ENCODE data around the gene SLC26A11. TPM values are rescaled to one million over a fixed set of nuclear protein-coding genes. Genes with fewer than 3 reads are reported as not detected.

The SLC26A11 gene
- total and polyA plus RNA-seq, 2 donors (not counting 1 experiment from before 2014, with no cell fraction given) = 10.1 to 31.4 TPM

- H3K4me3 Mint-ChIP-seq = no peak overlapping the region
- no peak overlapping the region for H3K27ac ChIP-seq (ENCODE audit: low read length in 2 of 2)
- H3K4me3 ChIP-seq (ENCODE audit: control extremely low read depth in 1 of 5, extremely low read depth in 1 of 5, insufficient read depth in 1 of 5, low read depth in 2 of 5, low read length in 4 of 5) = no peak overlapping the region
- intact Hi-C loops (cut with micrococcal nuclease) = no loop called here
- ChIA-PET POLR2A (no interaction called here), CTCF (interaction anchor here (3.3 kb wide), 1 partner anchor 9 kb away, joined by 12 read pairs; no protein-coding TSS in a partner anchor)
- H2AFZ ChIP-seq (ENCODE audit: insufficient read depth, low read depth, low read length, poor library complexity, severe bottlenecking) = no peak overlapping the region
- no peaks in the 10 kb centered on the region for H4K20me1 ChIP-seq (ENCODE audit: control insufficient read depth, insufficient read depth, low read length, poor library complexity, severe bottlenecking)
- H3K4me1 ChIP-seq (ENCODE audit: control insufficient read depth in 2 of 2, insufficient read depth in 2 of 2, low read length in 2 of 2) = no peaks in the 10 kb centered on the region
- TF ChIP-seq, protein P1, sequence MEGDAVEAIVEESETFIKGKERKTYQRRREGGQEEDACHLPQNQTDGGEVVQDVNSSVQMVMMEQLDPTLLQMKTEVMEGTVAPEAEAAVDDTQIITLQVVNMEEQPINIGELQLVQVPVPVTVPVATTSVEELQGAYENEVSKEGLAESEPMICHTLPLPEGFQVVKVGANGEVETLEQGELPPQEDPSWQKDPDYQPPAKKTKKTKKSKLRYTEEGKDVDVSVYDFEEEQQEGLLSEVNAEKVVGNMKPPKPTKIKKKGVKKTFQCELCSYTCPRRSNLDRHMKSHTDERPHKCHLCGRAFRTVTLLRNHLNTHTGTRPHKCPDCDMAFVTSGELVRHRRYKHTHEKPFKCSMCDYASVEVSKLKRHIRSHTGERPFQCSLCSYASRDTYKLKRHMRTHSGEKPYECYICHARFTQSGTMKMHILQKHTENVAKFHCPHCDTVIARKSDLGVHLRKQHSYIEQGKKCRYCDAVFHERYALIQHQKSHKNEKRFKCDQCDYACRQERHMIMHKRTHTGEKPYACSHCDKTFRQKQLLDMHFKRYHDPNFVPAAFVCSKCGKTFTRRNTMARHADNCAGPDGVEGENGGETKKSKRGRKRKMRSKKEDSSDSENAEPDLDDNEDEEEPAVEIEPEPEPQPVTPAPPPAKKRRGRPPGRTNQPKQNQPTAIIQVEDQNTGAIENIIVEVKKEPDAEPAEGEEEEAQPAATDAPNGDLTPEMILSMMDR (IDR thresholded peaks at IDR 0.05) = no peak
- no peak for TF ChIP-seq EZH2 (IDR thresholded peaks at IDR 0.05; ENCODE audit: borderline replicate concordance, insufficient read depth, low read depth, low read length, poor library complexity, severe bottlenecking)
- no peaks in the 10 kb centered on the region for H3K27me3 ChIP-seq (replicated peaks in 1 of 4; ENCODE audit: control extremely low read depth in 1 of 4, control insufficient read depth in 3 of 4, insufficient read depth in 4 of 4, low read length in 3 of 4)
- H3K27ac Mint-ChIP-seq = no peak overlapping the region
- WGBS (ENCODE audit: insufficient coverage) = 93% methylated on average over 13 of the region's 13 CpGs
- no peak overlapping the region for H3K4me2 ChIP-seq (replicated peaks; ENCODE audit: low read depth, low read length, poor library complexity, severe bottlenecking)
- no peaks in the 10 kb centered on the region for H3K9me3 Mint-ChIP-seq (ENCODE audit: insufficient read depth)
- no peak overlapping the region for H3K9ac ChIP-seq (ENCODE audit: low read length)
- H3K36me3 ChIP-seq (replicated peaks in 1 of 2; ENCODE audit: control extremely low read depth in 1 of 2, control insufficient read depth in 1 of 2, extremely low read depth in 1 of 2, insufficient read depth in 2 of 2, low read length in 1 of 2) = peaks cover 0 to 13% of the 10 kb centered on the region in 2 experiments
- no peak for ATAC-seq (ENCODE audit: low read depth)
- no peaks in the 10 kb centered on the region for H3K79me2 ChIP-seq (ENCODE audit: control insufficient read depth, insufficient read depth, low read length)
- H3K4me1 Mint-ChIP-seq = no peaks in the 10 kb centered on the region
- H3K9me3 ChIP-seq (ENCODE audit: control extremely low read depth in 1 of 3, control insufficient read depth in 2 of 3, insufficient read depth in 1 of 3, low read length in 2 of 3) = no peaks in the 10 kb centered on the region
- no peaks in the 10 kb centered on the region for H3K27me3 Mint-ChIP-seq
- DNase-seq = no peak
Observed at GRCh38 chr17:80205811-80206210, 14.4 kb upstream of the SLC26A11 start.

DNA sequence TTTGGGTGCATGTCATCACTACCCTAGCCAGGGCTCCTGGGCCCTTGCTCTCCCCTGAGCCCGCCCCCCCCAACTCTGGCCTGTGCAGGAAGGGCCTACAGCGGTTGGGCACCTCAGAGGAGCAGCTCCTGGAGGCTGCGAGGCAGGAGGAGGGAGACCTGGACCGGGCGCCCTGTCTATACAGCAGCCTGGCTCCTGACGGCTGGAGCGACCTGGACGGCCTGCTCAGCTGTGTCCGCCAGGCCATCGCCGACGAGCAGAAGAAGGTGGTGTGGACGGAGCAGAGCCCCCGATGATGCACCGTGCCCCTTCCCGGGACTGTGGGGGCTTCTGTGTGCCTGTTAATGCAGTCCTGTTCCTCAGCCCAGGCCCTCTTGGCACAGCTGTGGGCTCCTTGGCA is 12.2 kb upstream of the SLC26A11 start:
- intact Hi-C loops (cut with micrococcal nuclease) = no loop called here
- CTCF ChIA-PET = interaction anchor here (3.3 kb wide), 1 partner anchor 12 kb away, joined by 12 read pairs; no protein-coding TSS in a partner anchor
- DNase-seq = no peak
- no peak overlapping the region for H3K27ac Mint-ChIP-seq
- TF ChIP-seq, protein P1 (IDR thresholded peaks at IDR 0.05) = no peak
- no peak for TF ChIP-seq EZH2 (IDR thresholded peaks at IDR 0.05; ENCODE audit: borderline replicate concordance, insufficient read depth, low read depth, low read length, poor library complexity, severe bottlenecking)
- Histone ChIP-seq H3K4me3 (ENCODE audit: control extremely low read depth in 1 of 5, extremely low read depth in 1 of 5, insufficient read depth in 1 of 5, low read depth in 2 of 5, low read length in 4 of 5) (no peak overlapping the region), H2AFZ (ENCODE audit: insufficient read depth, low read depth, low read length, poor library complexity, severe bottlenecking) (no peak overlapping the region), H4K20me1 (ENCODE audit: control insufficient read depth, insufficient read depth, low read length, poor library complexity, severe bottlenecking) (no peaks in the 10 kb centered on the region), H3K27ac (ENCODE audit: low read length in 2 of 2) (no peak overlapping the region), H3K9ac (ENCODE audit: low read length) (no peak overlapping the region), H3K4me2 (replicated peaks; ENCODE audit: low read depth, low read length, poor library complexity, severe bottlenecking) (no peak overlapping the region), H3K9me3 (ENCODE audit: control extremely low read depth in 1 of 3, control insufficient read depth in 2 of 3, insufficient read depth in 1 of 3, low read length in 2 of 3) (no peaks in the 10 kb centered on the region), H3K36me3 (replicated peaks in 1 of 2; ENCODE audit: control extremely low read depth in 1 of 2, control insufficient read depth in 1 of 2, extremely low read depth in 1 of 2, insufficient read depth in 2 of 2, low read length in 1 of 2) (peaks cover 0 to 26% of the 10 kb centered on the region in 2 experiments), H3K4me1 (ENCODE audit: control insufficient read depth in 2 of 2, insufficient read depth in 2 of 2, low read length in 2 of 2) (peaks cover under 1 to 2% of the 10 kb centered on the region in 2 donors), H3K27me3 (replicated peaks in 1 of 4; ENCODE audit: control extremely low read depth in 1 of 4, control insufficient read depth in 3 of 4, insufficient read depth in 4 of 4, low read length in 3 of 4) (no peaks in the 10 kb centered on the region), H3K79me2 (ENCODE audit: control insufficient read depth, insufficient read depth, low read length) (no peaks in the 10 kb centered on the region)
- no peaks in the 10 kb centered on the region for H3K9me3 Mint-ChIP-seq (ENCODE audit: insufficient read depth)
- no peak for ATAC-seq (ENCODE audit: low read depth)
- 97% methylated on average over 16 of the region's 16 CpGs for whole genome bisulfite sequencing (ENCODE audit: insufficient coverage)
- peaks cover 2% of the 10 kb centered on the region for H3K4me1 Mint-ChIP-seq
- POLR2A ChIA-PET = no interaction called here
- H3K4me3 Mint-ChIP-seq = no peak overlapping the region
- H3K27me3 Mint-ChIP-seq = no peaks in the 10 kb centered on the region
